SK-N-SH (cell line): ENCODE measurements around the gene PFDN1.

Source experiments
- EP300 ChIP-seq, 2 experiments: IDR thresholded peaks; 2 replicates each; pipeline versions ENCODE4 v1.4.0 to v1.6.1; 2012; ENCODE audit warnings: borderline replicate concordance in 1 of 2, low read depth in 1 of 2, low read length in 1 of 2
- EZH2phosphoT487 ChIP-seq: fragments of 200-600 bp; sonication (generic); IDR thresholded peaks from 2 replicates; pipeline ENCODE4 v1.6.1; 2017; ENCODE audit warnings: low read depth, mixed run types, mild to moderate bottlenecking, antibody characterized with exemption, moderate library complexity, borderline replicate concordance
- GATA2 ChIP-seq: sonication (generic); formaldehyde crosslinking; IDR thresholded peaks from 2 replicates; pipeline ENCODE4 v1.5.0; 2020; ENCODE audit warnings: mild to moderate bottlenecking, missing genetic modification reagents
- MEF2A ChIP-seq: IDR thresholded peaks from 2 replicates; pipeline ENCODE4 v1.4.0; 2012; ENCODE audit warnings: low read depth, borderline replicate concordance
- NRF1 ChIP-seq: IDR thresholded peaks from 2 replicates; pipeline ENCODE4 v1.6.1; 2012; ENCODE audit warnings: low read depth, mild to moderate bottlenecking, low read length
- POLR2AphosphoS5 ChIP-seq: IDR thresholded peaks from 2 replicates; pipeline ENCODE4 v1.6.1; 2012; ENCODE audit warnings: low read depth, low read length
- RCOR1 ChIP-seq: fragments of 150-350 bp; IDR thresholded peaks from 2 replicates; pipeline ENCODE4 v1.6.1; 2017; ENCODE audit warnings: antibody characterized with exemption, low read length
- SMC3 ChIP-seq: IDR thresholded peaks from 2 replicates; pipeline ENCODE4 v1.6.1; 2012; ENCODE audit warnings: low read depth, low read length, improper control_type of control experiment
- TCF12 ChIP-seq: IDR thresholded peaks from 2 replicates; pipeline ENCODE4 v1.4.0; 2012
- YY1 ChIP-seq: IDR thresholded peaks from 2 replicates; pipeline ENCODE4 v1.4.0; 2012; ENCODE audit warnings: low read depth, mild to moderate bottlenecking
- TF ChIP-seq, protein P1 (sequence below): IDR thresholded peaks from 2 replicates; pipeline ENCODE4 v1.6.1; 2012; ENCODE audit warnings: mild to moderate bottlenecking, low read depth, low read length, moderate library complexity
- TF ChIP-seq, protein P2 (sequence below): fragments of 200-600 bp; sonication (generic); IDR thresholded peaks from 2 replicates; pipeline ENCODE4 v1.6.1; 2017; ENCODE audit warnings: antibody characterized with exemption, mild to moderate bottlenecking, moderate library complexity
- TF ChIP-seq, protein P3 (sequence below): fragments of 150-350 bp; IDR thresholded peaks from 2 replicates; pipeline ENCODE4 v1.6.1; 2017; ENCODE audit warnings: antibody characterized with exemption, low read length, low read depth, borderline replicate concordance
- TF ChIP-seq, protein P4 (sequence below): IDR thresholded peaks from 2 replicates; pipeline ENCODE4 v1.4.0; 2012; ENCODE audit warnings: low read depth

DNA sequence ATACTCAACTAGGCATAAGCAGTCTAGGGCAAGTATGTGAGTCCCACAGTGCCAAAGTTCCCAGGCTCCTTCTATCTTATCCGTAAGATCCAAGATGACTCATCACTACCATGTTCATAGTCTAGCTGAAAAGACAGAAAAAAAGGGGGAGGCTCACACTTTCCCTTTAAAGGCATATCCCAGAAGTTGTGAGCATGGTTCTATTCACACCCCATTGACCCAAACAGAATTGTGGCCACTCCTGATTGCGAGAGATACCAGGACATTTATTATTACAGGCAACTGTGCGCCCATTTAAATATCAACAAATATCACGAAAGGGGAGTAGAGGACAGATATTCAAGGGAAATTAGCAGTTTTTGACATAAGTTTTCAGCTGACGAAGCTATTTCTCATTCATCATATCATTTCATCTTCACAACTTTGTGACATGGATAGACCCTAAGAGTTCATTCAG lies 8.1 kb upstream of the PFDN1 start:
- TF ChIP-seq RCOR1 (no peak), SMC3 (no peak), NRF1 (no peak), MEF2A (no peak), EZH2phosphoT487 (no peak), GATA2 (CRISPR knock-in tag) (no peak), POLR2AphosphoS5 (no peak), EP300 (IDR thresholded peaks at IDR 0.05; ENCODE audit: borderline replicate concordance in 1 of 2, low read depth in 1 of 2, low read length in 1 of 2) (peak in 1 of 2 experiments; percentile 41; a peak in 1 of 4 replicates), YY1 (no peak), TCF12 (peak; percentile 57)
- TF ChIP-seq, protein P1, sequence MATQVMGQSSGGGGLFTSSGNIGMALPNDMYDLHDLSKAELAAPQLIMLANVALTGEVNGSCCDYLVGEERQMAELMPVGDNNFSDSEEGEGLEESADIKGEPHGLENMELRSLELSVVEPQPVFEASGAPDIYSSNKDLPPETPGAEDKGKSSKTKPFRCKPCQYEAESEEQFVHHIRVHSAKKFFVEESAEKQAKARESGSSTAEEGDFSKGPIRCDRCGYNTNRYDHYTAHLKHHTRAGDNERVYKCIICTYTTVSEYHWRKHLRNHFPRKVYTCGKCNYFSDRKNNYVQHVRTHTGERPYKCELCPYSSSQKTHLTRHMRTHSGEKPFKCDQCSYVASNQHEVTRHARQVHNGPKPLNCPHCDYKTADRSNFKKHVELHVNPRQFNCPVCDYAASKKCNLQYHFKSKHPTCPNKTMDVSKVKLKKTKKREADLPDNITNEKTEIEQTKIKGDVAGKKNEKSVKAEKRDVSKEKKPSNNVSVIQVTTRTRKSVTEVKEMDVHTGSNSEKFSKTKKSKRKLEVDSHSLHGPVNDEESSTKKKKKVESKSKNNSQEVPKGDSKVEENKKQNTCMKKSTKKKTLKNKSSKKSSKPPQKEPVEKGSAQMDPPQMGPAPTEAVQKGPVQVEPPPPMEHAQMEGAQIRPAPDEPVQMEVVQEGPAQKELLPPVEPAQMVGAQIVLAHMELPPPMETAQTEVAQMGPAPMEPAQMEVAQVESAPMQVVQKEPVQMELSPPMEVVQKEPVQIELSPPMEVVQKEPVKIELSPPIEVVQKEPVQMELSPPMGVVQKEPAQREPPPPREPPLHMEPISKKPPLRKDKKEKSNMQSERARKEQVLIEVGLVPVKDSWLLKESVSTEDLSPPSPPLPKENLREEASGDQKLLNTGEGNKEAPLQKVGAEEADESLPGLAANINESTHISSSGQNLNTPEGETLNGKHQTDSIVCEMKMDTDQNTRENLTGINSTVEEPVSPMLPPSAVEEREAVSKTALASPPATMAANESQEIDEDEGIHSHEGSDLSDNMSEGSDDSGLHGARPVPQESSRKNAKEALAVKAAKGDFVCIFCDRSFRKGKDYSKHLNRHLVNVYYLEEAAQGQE, result no peak
- TF ChIP-seq, protein P2, sequence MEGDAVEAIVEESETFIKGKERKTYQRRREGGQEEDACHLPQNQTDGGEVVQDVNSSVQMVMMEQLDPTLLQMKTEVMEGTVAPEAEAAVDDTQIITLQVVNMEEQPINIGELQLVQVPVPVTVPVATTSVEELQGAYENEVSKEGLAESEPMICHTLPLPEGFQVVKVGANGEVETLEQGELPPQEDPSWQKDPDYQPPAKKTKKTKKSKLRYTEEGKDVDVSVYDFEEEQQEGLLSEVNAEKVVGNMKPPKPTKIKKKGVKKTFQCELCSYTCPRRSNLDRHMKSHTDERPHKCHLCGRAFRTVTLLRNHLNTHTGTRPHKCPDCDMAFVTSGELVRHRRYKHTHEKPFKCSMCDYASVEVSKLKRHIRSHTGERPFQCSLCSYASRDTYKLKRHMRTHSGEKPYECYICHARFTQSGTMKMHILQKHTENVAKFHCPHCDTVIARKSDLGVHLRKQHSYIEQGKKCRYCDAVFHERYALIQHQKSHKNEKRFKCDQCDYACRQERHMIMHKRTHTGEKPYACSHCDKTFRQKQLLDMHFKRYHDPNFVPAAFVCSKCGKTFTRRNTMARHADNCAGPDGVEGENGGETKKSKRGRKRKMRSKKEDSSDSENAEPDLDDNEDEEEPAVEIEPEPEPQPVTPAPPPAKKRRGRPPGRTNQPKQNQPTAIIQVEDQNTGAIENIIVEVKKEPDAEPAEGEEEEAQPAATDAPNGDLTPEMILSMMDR, result no peak
- TF ChIP-seq, protein P3, sequence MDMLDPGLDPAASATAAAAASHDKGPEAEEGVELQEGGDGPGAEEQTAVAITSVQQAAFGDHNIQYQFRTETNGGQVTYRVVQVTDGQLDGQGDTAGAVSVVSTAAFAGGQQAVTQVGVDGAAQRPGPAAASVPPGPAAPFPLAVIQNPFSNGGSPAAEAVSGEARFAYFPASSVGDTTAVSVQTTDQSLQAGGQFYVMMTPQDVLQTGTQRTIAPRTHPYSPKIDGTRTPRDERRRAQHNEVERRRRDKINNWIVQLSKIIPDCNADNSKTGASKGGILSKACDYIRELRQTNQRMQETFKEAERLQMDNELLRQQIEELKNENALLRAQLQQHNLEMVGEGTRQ, result no peak
- TF ChIP-seq, protein P4, sequence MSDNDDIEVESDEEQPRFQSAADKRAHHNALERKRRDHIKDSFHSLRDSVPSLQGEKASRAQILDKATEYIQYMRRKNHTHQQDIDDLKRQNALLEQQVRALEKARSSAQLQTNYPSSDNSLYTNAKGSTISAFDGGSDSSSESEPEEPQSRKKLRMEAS, result peak; percentile 45; the same call in 1 of the 2 replicates
